Neuronal stem cell (in vitro differentiated cells): Measurements from ENCODE around the gene KRT26.

Source experiments
- DNase-seq: peaks from one replicate; pipeline ENCODE4 v3.0.0-alpha.2; 2013; ENCODE audit warnings: low spot score
- H2AFZ ChIP-seq: one replicate; pipeline ENCODE4 v1.6.1; 2013; ENCODE audit warnings: mild to moderate bottlenecking, low read length, inconsistent platforms
- H2AK5ac ChIP-seq: 2 replicates; pipeline ENCODE4 v1.6.1; 2013; ENCODE audit warnings: low read depth, mild to moderate bottlenecking, inconsistent platforms, low read length, moderate library complexity, mixed read lengths
- H2BK120ac ChIP-seq: 2 replicates; pipeline ENCODE4 v1.6.1; 2013; ENCODE audit warnings: low read depth, mild to moderate bottlenecking, inconsistent platforms, low read length, moderate library complexity, mixed read lengths
- H2BK12ac ChIP-seq: one replicate; pipeline ENCODE4 v1.6.1; 2013; ENCODE audit warnings: low read length, inconsistent platforms
- H2BK15ac ChIP-seq: 2 replicates; pipeline ENCODE4 v1.6.1; 2013; ENCODE audit warnings: mild to moderate bottlenecking, low read length, inconsistent platforms, mixed read lengths
- H2BK5ac ChIP-seq: one replicate; pipeline ENCODE4 v1.6.1; 2013; ENCODE audit warnings: inconsistent platforms, mild to moderate bottlenecking, low read length, moderate library complexity
- H3K14ac ChIP-seq: one replicate; pipeline ENCODE4 v1.6.1; 2013; ENCODE audit warnings: low read length, inconsistent platforms
- H3K18ac ChIP-seq: 2 replicates; pipeline ENCODE4 v1.6.1; 2013; ENCODE audit warnings: low read length, inconsistent platforms
- H3K23ac ChIP-seq: 2 replicates; pipeline ENCODE4 v1.6.1; 2013; ENCODE audit warnings: low read depth, mild to moderate bottlenecking, mixed read lengths, low read length, inconsistent platforms; ENCODE audit not compliant: poor library complexity
- H3K27ac ChIP-seq: replicated peaks from 3 replicates; pipeline ENCODE4 v1.5.1; 2013; ENCODE audit warnings: low read length, inconsistent platforms
- H3K27me3 ChIP-seq, 3 experiments: 2 replicates each; pipeline ENCODE4 v1.6.1; 2013; ENCODE audit warnings: low read length in 3 of 3, mild to moderate bottlenecking in 2 of 3, inconsistent platforms in 1 of 3, low read depth in 1 of 3, mixed read lengths in 1 of 3, moderate library complexity in 1 of 3; ENCODE audit not compliant: control insufficient read depth in 3 of 3, insufficient read depth in 3 of 3
- H3K36me3 ChIP-seq, 2 donors: replicated peaks in 1 of 2; 2 replicates each; pipeline ENCODE4 v1.6.1; 2013; ENCODE audit warnings: low read length in 2 of 2; ENCODE audit not compliant: control insufficient read depth in 2 of 2, insufficient read depth in 2 of 2
- H3K4ac ChIP-seq: 2 replicates; pipeline ENCODE4 v1.6.1; 2013; ENCODE audit warnings: inconsistent platforms, mild to moderate bottlenecking, low read length, moderate library complexity
- H3K4me1 ChIP-seq, 2 donors: 1 replicate in 1 of 2; 2 replicates in 1 of 2; pipeline ENCODE4 v1.6.1; 2013; ENCODE audit warnings: low read length in 2 of 2, low read depth in 1 of 2; ENCODE audit not compliant: control insufficient read depth in 2 of 2, insufficient read depth in 1 of 2
- H3K4me2 ChIP-seq: one replicate; pipeline ENCODE4 v1.6.1; 2013; ENCODE audit warnings: mild to moderate bottlenecking, low read length, inconsistent platforms; ENCODE audit not compliant: insufficient read depth, poor library complexity, severe bottlenecking
- H3K4me3 ChIP-seq, 2 donors: 2 replicates each; pipeline ENCODE4 v1.5.1; 2013; ENCODE audit warnings: low read length in 2 of 2, mild to moderate bottlenecking in 2 of 2, inconsistent platforms in 1 of 2, moderate library complexity in 1 of 2
- H3K79me1 ChIP-seq: one replicate; pipeline ENCODE4 v1.6.1; 2013; ENCODE audit warnings: low read depth, mild to moderate bottlenecking, inconsistent platforms, low read length, moderate library complexity
- H3K9ac ChIP-seq: one replicate; pipeline ENCODE4 v1.6.1; 2013; ENCODE audit warnings: mild to moderate bottlenecking, low read depth, low read length, inconsistent platforms; ENCODE audit not compliant: poor library complexity
- H3K9me3 ChIP-seq, 2 donors: replicated peaks in 1 of 2; 2 replicates each; pipeline versions ENCODE3 to v1.6.1; 2013; ENCODE audit warnings: low read length in 2 of 2, mild to moderate bottlenecking in 2 of 2, inconsistent platforms in 1 of 2, low read depth in 1 of 2, mixed read lengths in 1 of 2, moderate library complexity in 1 of 2; ENCODE audit not compliant: control insufficient read depth in 2 of 2, insufficient read depth in 1 of 2
- H4K8ac ChIP-seq: one replicate; pipeline ENCODE4 v1.6.1; 2013; ENCODE audit warnings: low read depth, mild to moderate bottlenecking, inconsistent platforms, low read length, moderate library complexity
- H4K91ac ChIP-seq: one replicate; pipeline ENCODE4 v1.6.1; 2013; ENCODE audit warnings: low read length, low read depth, mild to moderate bottlenecking, inconsistent platforms; ENCODE audit not compliant: poor library complexity
- WGBS, 2 donors: extraction: QIAGEN DNeasy Blood & Tissue Kit; methylation state at CpG; one replicate each; pipeline ENCODE4 v1.1.7; 2013; ENCODE audit warnings: missing lambda C conversion rate in 2 of 2, mixed read lengths in 1 of 2; ENCODE audit not compliant: insufficient read length in 2 of 2, insufficient replicate concordance in 1 of 2; ENCODE audit errors: extremely low coverage in 2 of 2; 5-methylcytosine and 5-hydroxymethylcytosine counted together

KRT26 gene

GRCh38 chr17:40735016-40735415 is 37.0 kb downstream of the KRT26 start:
- Histone ChIP-seq H4K8ac (no peak overlapping the region), H3K4me2 (no peak overlapping the region), H2BK120ac (no peak overlapping the region), H2BK15ac (no peak overlapping the region), H3K36me3 (no peaks in the 10 kb centered on the region), H3K27me3 (peaks cover 0 to 10% (median 0%) of the 10 kb centered on the region in 3 experiments), H2BK5ac (no peak overlapping the region), H3K9ac (no peak overlapping the region), H3K4ac (no peak overlapping the region), H2AK5ac (no peak overlapping the region), H3K9me3 (no peaks in the 10 kb centered on the region), H3K27ac (no peak overlapping the region), H3K4me3 (no peak overlapping the region), H3K18ac (no peak overlapping the region), H3K23ac (no peak overlapping the region), H3K4me1 (no peaks in the 10 kb centered on the region), H2AFZ (no peak overlapping the region), H3K14ac (no peak overlapping the region), H4K91ac (no peak overlapping the region), H2BK12ac (no peak overlapping the region), H3K79me1 (no peaks in the 10 kb centered on the region)
- DNase-seq = no peak
- no CpG with 5 or more reads among the region's 1 CpG for WGBS, 2 donors

DNA sequence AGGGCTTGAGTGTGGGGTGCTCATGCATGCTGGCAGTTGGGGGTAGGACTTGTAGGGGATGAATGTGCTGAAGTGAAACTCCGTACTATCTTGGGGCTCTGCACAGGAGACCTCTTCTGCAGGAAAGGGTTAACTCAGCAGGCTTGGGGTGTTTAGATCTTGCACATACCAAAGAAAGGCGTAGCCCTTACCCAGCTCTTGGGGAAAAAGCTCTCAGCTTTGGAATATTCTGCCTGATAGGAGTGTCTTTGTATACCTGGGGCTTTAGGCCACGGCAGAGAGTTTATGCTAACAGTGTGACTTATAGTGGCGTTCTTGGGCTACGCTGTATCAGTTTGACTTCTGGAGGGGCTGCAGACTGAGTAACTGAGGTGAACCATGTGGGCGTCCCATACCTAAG is 38.0 kb downstream of the KRT26 start:
- no peak overlapping the region for H2BK5ac ChIP-seq
- no peaks in the 10 kb centered on the region for H3K4me1 ChIP-seq
- H2BK15ac ChIP-seq = no peak overlapping the region
- no peak overlapping the region for H3K18ac ChIP-seq
- WGBS, 2 donors = no CpG with 5 or more reads among the region's 6 CpGs
- H2BK12ac ChIP-seq = no peak overlapping the region
- H3K14ac ChIP-seq = no peak overlapping the region
- H4K8ac ChIP-seq = no peak overlapping the region
- no peak for DNase-seq
- H3K9ac ChIP-seq = no peak overlapping the region
- H3K4ac ChIP-seq = no peak overlapping the region
- H3K79me1 ChIP-seq = no peaks in the 10 kb centered on the region
- H3K9me3 ChIP-seq = no peaks in the 10 kb centered on the region
- H3K27ac ChIP-seq = no peak overlapping the region
- no peak overlapping the region for H2AK5ac ChIP-seq
- peaks cover 0 to 10% (median 0%) of the 10 kb centered on the region in 3 experiments for H3K27me3 ChIP-seq
- H4K91ac ChIP-seq = no peak overlapping the region
- no peak overlapping the region for H3K4me3 ChIP-seq
- H3K23ac ChIP-seq = no peak overlapping the region
- no peaks in the 10 kb centered on the region for H3K36me3 ChIP-seq
- H2BK120ac ChIP-seq = no peak overlapping the region
- H3K4me2 ChIP-seq = no peak overlapping the region
- no peak overlapping the region for H2AFZ ChIP-seq

- H3K4me1 ChIP-seq = no peaks in the 10 kb centered on the region
- no peak overlapping the region for H2BK5ac ChIP-seq
- no peak overlapping the region for H2BK120ac ChIP-seq
- no peak overlapping the region for H2BK15ac ChIP-seq
- H3K9ac ChIP-seq = no peak overlapping the region
- no peak overlapping the region for H3K18ac ChIP-seq
- no peak overlapping the region for H3K4me3 ChIP-seq
- H4K8ac ChIP-seq = no peak overlapping the region
- no peaks in the 10 kb centered on the region for H3K9me3 ChIP-seq
- H3K27me3 ChIP-seq = no peaks in the 10 kb centered on the region
- H2BK12ac ChIP-seq = no peak overlapping the region
- H3K27ac ChIP-seq = no peak overlapping the region
- no peak overlapping the region for H3K14ac ChIP-seq
- no peak overlapping the region for H3K4me2 ChIP-seq
- H3K36me3 ChIP-seq = no peaks in the 10 kb centered on the region
- no peak overlapping the region for H3K23ac ChIP-seq
- H2AFZ ChIP-seq = no peak overlapping the region
- H3K79me1 ChIP-seq = no peaks in the 10 kb centered on the region
- H3K4ac ChIP-seq = no peak overlapping the region
- no CpG with 5 or more reads among the region's 1 CpG for WGBS, 2 donors
- no peak for DNase-seq
- no peak overlapping the region for H2AK5ac ChIP-seq
- H4K91ac ChIP-seq = no peak overlapping the region
These were observed 41.0 kb downstream of the KRT26 start for GRCh38 chr17:40730970-40731369.

DNA sequence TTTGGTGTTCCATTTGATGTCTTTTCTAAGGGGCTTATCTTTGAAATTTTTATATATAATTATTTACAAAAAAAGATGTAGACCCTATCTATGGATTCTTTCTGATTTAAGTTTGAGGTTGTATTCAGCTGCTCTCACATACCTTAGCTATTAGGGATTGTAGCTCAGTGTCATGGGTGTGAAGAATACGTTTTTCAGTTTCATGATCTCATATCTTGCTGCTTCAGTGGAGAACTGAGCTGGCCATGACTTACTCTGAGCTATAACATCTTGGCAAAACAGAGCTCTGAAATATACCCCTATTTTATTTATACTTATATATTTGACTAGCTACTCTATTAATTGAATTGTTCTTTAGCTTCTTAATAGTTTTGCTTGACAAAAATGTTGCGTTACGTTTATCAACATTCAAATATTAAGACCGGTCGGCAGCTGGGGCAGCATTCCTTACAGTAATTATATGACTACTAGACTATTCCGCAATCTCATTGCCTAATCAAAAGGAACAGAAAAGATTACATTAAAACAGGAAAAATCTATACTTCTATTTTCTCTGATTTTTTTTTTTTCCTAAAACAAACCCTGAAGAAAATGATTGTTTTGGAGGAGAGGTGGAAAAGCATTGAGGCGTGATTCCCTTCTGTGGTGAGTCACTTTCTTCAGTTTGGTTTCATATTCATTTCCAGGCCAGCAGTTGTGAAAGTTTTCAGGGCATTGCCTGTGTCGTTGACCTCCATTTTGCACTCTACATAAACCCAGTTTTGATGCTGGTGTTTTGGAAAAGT is 44.4 kb downstream of the KRT26 start:
- Histone ChIP-seq H3K27me3 (peaks cover 0 to 4% (median 0%) of the 10 kb centered on the region in 3 experiments), H2AFZ (no peak overlapping the region), H3K18ac (no peak overlapping the region), H3K4me3 (no peak overlapping the region), H2BK15ac (no peak overlapping the region), H2AK5ac (no peak overlapping the region), H3K9me3 (no peaks in the 10 kb centered on the region), H3K27ac (no peak overlapping the region), H3K4ac (no peak overlapping the region), H2BK12ac (no peak overlapping the region), H3K9ac (no peak overlapping the region), H2BK5ac (no peak overlapping the region), H2BK120ac (no peak overlapping the region), H3K4me2 (no peak overlapping the region), H3K79me1 (no peaks in the 10 kb centered on the region), H3K4me1 (no peaks in the 10 kb centered on the region), H3K36me3 (no peaks in the 10 kb centered on the region), H4K91ac (no peak overlapping the region), H3K23ac (no peak overlapping the region), H3K14ac (no peak overlapping the region), H4K8ac (no peak overlapping the region)
- no CpG with 5 or more reads among the region's 8 CpGs for WGBS, 2 donors
- DNase-seq = no peak
